AG09309 (cell line): ENCODE measurements around the gene MYO10.
"Not testable (repeated sequence)": the region's sequence is repeated elsewhere in the genome, so short reads cannot be mapped to it uniquely, and the experiment has no call there.

ENCODE experiments used
- DNase-seq: peaks from one replicate; pipeline ENCODE4 v3.0.0-alpha.2; 2010; ENCODE audit warnings: low read depth
- H3K4me3 ChIP-seq: 2 replicates; pipeline ENCODE4 v1.5.1; 2011; ENCODE audit warnings: mild to moderate bottlenecking, low read depth, low read length, moderate library complexity; ENCODE audit not compliant: control insufficient read depth
- CTCF ChIP-seq: IDR thresholded peaks from 2 replicates; pipeline ENCODE4 v1.5.1; 2011; ENCODE audit warnings: mild to moderate bottlenecking, low read depth, low read length, inconsistent platforms; ENCODE audit not compliant: insufficient read depth, control insufficient read depth; ENCODE audit errors: missing control alignments

Gene MYO10

GRCh38 chr5:16844952-16845351, 91.1 kb downstream of the MYO10 start:
- DNase-seq: no peak
- TF ChIP-seq CTCF: peak; percentile 9
- H3K4me3 ChIP-seq: no peak overlapping the region

DNA sequence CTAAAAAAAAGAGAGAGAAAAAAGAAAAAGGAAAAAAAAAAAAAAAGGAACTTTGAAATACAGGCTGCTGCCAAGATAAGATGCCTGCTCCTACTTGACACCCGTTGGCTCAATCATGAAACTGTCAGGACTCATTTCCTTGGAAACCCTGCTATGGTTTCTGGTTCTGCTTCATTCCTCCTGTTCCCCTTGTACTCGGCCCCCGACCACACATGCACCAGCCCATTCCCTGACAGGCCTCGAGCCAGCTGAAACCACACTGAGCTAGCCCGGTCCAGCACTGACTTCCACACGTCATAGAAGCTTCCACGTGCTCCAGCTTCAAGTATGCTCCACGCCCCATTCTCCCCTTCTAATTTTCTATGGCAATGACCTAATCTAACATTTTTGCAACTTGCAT, 93.2 kb downstream of the MYO10 start:
- DNase-seq: no peak
- no peak overlapping the region for H3K4me3 ChIP-seq
- TF ChIP-seq CTCF: no peak

DNA sequence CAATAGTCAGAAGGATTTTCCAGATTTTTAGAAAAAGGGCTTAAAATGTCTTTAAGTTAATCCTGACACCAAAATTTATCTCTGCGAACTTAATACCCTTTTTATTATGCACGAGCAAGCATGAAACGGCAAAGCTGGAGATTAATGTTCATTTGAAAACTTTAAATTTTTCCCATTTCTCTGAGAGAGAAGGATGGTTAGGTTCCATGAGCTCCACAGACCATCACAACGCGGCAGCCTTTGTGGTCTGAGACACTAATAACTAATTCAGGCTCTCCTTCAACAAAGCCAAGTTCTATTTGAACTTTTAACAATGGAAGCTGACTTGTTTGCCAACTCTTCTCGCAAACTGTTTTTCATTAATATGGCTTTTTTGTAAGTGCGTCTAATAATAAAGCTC, 94.7 kb downstream of the MYO10 start:
- TF ChIP-seq CTCF: no peak
- H3K4me3 ChIP-seq: no peak overlapping the region
- DNase-seq: no peak

DNA sequence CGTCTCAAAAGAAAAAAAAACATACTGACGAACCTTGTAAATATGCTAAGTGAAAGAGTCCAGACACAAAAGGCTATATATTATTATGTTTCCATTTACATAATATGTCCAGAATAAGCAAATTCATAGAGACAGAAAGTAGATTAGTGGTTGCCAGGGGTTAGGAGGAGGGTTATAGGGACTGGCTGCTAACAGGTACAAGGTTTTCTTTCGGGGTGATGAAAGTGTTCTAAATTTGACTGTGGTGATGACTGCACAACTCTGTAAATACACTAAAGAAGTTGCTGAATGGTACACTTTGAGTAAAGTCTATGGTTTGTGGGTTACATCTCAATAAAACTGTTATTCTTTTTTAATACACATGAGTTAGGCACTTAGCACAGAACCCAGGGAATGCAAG, 98.8 kb downstream of the MYO10 start:
- TF ChIP-seq CTCF: no peak
- no peak overlapping the region for H3K4me3 ChIP-seq
- DNase-seq: no peak

GRCh38 chr5:16834029-16834428, 102.1 kb downstream of the MYO10 start:
- no peak overlapping the region for H3K4me3 ChIP-seq
- no peak for DNase-seq
- TF ChIP-seq CTCF: no peak

DNA sequence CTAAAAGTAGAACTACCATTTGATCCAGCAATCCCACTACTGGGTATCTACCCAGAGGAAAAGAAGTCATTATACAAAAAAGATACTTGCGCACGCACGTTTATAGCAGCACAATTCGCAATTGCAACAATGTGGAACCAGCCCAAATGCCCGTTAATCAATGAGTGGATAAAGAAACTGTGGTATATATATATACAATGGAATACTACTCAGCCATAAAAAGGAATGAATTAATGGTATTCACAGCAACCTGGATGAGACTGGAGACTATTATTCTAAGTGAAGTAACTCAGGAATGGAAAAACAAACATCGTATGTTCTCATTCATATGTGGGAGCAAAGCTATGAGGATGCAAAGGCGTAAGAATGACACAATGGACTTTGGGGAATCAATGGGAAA, 104.8 kb downstream of the MYO10 start:
- not testable (repeated sequence) for H3K4me3 ChIP-seq, DNase-seq

- no peak overlapping the region for H3K4me3 ChIP-seq
These were observed 108.3 kb downstream of the MYO10 start for GRCh38 chr5:16827755-16828154.

More at GRCh38 chr5:16827755-16828154, 108.3 kb downstream of the MYO10 start:
- no peak for TF ChIP-seq CTCF
- DNase-seq: no peak
